NCI-H1092 treated with DMSO at 0.1 percent for 48 hours (cell line): ENCODE measurements around the gene PRKN.
"Not testable (repeated sequence)": the region's sequence is repeated elsewhere in the genome, so short reads cannot be mapped to it uniquely, and the experiment has no call there.

Experiments
- DNase-seq: peaks from one replicate; lab custom pipeline; 2025; lab: John Stamatoyannopoulos, UW

The PRKN gene

DNA sequence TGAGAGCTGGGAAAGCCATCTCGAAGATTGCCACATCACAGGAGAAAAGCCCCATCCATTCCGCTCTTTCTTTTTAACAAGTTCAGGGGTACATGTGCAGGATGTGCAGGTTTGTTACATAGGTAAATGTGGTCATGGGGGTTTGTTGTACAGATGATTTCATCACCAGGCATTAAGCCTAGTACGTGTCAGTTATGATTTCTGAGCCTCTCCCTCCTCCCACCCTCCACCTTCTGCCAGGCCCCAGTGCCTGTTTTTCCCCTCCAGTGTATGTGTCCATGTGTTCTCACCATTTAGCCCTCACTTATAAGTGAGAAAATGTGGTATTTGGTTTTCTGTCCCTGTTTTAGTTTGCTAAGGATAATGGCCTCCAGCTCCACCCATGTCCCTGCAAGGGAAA lies 887.2 kb downstream of the PRKN start:
- no peak for DNase-seq

DNA sequence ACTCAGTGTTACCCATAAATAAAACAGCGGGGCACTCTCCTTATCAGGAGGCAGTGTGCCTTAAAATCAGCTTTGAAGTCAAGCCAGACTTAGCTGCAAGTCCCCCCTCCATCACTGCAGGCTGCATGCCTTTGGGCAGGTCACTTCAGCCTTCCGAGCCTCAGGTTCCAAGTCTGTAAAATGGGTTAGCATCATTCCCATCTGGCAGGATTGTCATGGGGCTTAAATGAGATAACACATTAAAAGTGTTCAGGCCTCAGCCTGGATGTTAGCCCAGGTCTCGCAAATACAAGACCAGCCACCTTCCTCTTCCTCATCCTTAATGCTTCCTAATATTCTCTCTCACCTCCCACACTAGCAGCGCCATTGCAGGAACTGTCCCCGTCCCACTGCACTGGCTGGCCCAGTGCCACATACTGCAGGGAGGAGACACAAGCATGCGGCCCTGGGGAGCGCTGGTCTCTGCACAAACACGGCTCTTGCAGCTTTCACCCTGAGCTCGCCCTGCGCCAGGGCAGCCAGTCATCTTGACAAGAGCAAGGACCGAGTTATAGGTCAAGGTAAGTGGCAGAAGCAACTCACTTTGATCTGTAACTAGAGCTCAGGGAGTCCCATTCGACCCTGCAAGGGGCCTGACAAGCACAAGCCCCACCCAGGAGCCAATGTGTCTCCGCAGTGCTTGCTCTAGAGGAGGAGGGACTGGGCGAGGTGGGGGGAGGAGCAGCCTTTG lies 889.1 kb downstream of the PRKN start:
- no peak for DNase-seq

DNA sequence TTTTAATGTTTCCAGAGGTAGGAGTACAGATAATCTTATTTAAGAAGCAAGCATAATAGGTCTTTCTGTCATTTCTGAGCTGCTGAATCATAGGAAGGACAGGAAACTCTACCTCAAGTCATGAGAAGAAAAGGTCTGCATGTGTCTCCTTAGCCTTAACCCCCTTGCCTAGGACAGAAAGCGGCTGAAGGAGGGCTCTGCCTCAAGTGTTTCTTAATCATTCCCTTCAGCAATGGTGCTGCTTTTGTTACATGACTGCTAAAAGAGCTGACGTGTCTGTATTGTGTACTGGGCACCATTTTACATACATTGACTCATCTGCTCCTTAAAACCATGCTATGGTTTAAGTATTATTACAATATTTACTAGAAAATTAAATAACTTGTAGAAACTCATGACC lies 889.7 kb downstream of the PRKN start:
- no peak for DNase-seq

DNA sequence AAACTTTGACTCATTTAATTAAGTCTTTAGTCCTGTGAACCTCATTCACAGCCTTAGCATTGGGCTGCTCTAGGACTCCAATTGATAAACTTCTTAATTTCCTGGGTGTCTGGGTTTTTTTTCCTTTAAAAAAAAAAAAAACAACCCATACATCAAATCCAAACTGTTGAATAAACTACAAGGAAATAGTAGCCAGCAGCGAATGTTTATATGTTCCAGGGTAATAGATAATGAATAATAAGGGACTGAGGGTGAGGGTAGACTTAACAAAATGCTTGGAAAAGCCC lies 890.2 kb downstream of the PRKN start:
- DNase-seq = no peak

DNA sequence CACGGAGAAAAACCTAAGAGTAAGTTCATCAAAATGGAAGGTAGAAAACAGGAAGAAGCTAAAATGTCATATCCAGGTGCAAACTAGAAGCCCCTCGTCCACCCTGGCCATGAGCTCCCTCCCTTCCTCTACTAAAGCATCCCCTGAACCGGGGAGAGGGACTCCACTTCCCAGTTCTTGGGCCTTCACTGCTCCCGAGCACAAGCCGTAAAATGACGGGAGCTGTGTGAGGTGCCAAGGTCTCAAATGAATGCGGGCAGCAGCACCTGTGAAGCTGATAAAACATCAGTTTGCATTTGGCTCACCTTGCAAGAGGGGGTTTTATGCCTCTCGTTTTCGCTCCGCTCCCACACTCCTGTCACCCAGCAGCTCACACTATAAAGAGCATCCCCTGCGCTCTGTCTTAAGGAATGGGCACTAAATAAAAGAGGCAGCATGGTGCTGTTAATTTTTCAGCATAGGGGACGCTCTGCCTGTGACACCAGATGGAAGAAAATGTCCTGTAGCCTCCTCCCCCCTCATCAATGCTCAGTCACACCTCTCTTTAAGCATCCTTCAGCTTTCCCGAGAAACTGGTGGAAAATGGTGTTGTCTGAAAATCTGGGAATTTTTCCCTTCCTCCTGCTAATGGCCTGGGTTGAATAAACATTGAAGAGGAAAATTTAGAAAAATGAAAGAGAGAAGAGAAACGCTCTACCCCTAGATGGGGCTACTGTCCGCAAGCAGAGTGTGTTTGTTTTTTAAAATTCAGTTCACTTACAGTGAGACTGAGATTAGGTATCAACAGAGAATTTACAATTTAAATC lies 890.7 kb downstream of the PRKN start:
- DNase-seq = no peak

DNA sequence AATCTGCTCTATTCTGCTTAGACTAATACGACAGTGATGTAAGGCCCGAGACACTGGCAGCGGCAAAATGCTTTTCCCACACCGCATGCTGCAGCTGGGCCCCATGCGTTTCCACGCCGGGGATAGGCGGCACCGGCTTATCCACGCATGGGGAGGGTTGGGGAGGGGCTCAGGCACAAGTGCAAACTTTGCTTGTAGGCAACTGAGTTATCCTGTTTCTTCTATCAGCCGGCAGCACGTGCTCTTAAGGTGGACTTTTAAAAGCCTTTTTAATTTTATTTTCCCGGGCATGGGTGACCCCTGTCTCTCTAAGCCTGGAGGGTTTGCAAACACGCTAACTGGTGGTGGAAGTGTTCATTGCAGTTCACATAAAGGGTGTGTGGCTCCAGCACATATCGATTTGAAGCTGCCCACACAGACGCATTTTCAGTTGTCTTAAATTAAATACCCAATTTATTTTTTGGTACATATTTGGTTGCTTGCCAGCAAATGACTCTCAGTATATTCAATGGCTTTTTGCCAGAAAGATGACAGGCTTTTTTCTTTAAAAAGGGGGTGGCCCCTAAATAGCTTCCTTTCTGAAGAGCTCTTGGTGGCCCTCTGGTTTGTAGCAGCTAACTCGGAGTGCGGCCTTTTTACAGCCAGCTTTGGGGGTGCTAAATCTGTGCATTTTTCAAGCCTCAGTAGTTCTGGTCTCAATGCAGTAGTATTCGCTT lies 891.9 kb downstream of the PRKN start:
- DNase-seq = peak; percentile 52

DNA sequence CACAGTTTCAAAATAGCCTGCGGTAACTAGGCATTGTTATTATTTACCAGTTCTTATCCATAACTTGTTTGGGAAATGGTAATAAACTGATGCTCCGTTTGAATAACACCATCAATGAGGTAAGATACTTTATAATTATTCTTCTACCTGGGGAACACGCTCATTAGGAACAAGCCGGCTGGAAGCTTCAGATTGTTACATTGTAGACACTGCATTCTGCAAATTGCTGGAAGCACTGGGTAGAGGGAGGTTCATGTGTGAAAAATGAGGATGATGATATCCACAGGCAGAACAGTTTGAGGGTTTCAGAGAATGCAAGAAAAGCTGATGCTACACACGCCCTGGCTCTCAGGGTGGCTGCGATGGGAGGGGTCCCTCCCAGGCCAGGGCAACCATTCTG lies 893.1 kb downstream of the PRKN start:
- no peak for DNase-seq

DNA sequence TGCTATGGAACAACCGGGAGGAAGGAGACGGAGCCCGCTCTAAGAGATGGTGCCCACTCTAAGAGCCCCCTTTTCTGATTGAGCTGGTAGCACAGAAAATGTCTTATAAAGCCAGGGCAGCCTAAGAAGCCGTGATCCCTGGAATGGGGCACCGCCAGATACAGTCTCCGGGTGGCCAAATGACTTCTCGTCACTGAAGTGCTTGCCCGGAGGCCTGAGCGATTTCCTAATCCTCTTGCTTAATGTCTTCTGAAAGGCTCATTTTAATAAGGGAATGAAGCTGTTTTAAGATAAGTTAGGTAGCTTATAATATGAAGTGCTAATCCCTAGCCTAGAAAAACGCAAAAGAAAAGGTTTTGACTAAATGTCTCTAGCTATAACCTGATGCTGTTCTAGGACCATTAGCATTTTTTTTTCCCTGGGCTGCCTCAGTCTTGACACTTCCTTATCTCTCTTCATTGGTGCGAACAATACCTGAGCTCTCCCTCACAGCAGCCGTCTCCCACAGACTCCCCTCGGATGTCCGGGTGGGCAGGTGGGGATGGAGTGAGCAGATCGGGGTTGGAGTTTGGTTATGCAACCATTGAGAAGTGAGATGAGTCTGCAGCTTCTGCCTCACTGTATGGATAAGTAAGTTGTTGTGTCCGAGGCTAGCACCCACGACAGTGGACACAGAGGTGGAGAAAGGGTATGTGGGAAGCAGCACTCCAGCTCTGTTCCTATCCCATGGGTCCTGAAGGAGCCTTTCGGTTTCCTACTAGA lies 894.3 kb downstream of the PRKN start:
- DNase-seq = no peak

DNA sequence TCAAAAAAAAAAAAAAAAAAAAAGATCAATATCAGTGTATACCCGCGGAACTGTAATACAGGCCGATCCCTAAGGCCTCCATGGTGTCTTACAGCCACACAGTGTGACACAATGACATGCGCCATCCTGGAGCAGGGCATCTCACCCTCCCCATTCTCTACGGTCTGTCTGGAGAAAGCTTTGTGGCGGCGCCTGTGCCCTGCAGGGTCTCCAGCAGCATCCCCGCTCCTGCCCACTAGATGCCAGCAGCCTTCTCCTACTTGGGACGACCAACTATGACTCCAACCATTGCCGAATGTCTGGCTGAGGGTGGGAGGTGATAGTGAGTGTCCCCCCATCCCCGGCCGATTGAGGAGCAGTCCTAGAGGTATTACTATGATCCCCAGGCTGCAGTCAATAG lies 894.9 kb downstream of the PRKN start:
- DNase-seq = no peak

DNA sequence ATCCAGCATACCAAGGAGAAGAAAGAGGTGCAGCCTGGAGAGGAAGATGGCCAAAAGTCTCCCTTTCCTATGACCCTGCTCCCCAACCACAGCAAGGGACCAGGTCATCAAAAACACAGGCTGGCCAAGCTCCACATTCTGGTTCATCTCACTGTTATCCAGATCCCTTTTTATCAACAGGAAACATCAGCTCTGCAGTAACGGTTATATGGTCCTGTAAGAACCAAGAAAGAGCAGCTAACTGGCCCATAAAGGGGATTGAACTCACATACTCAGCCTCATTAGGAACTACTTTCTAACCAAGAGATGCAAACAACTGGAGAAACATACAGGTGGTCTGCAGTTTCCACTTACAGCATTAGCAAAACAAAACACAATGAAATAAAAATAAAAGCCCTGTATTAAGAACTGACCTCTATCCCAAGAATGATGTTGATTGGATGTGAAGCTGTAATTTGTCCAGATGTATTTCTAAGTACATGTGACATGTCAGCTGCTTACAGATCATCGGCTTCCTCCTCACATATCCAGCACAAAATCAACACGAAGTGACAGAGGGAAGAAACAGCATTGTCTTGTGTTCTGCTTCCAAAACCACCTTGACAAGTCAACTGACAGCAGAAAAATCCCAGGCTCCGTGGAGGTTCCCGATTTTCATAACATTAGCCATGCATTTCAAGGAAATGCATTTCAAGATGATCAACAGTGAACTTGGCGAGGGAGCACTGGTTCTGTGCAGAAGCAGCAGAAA lies 896.5 kb downstream of the PRKN start:
- no peak for DNase-seq

DNA sequence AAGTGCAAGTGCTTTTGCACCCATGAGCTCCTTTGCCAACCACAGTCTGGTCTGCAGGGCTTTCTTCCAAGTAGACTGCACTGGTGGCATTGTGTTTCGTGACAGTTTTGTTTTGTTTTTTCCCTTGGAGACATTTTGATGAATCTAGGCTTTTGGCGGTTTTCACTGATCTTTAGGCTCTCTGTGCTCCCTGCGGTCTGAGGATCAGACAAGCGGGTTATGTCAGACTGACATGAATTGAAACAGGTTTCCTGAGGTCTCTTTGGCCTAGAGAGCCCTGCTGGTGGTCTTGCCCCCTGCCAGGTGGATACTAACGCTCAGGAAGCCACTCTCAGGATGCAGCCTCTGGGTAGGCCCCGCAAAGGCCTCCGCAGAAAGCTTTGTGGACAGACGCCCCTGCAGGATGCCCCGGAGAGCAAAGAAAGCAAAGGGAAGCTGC lies 898.3 kb downstream of the PRKN start:
- DNase-seq = no peak

DNA sequence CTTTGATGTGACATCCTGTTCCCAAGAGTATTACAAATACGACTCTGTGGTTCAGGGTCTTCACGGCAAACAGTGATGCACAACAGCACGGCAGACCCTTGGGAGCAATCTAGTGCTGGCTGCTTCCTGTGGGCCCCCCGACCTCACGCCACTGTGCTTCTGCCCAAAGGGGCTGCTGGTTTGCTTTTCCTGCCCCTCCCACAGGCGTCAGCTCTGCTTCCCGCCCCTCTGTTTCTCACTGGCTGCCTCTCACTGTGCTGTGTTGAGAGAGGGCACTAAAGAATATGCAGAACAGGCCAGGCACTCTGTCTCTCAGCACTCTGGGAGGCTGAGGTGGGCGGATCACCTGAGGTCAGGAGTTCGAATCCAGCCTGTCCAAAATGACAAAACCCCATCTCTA lies 899.2 kb downstream of the PRKN start:
- no peak for DNase-seq

DNA sequence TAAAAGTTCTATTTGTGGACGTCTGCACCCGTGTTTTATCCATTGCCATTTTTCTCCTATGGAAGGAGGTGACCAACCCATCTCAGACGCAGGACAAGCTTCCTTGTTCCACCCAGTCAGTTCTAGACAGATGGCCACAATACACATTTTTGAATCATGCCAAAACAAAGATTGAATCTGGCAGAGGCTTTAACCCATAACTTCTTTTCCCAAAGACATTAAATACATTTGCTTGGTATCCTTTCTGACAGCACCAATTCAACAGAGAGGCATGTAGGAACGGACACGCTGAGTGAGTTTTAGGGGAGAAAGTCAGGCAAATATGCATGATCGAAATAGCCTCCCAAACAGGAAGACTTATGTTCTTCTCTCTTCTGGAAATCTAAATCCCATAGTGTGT lies 901.1 kb downstream of the PRKN start:
- no peak for DNase-seq

DNA sequence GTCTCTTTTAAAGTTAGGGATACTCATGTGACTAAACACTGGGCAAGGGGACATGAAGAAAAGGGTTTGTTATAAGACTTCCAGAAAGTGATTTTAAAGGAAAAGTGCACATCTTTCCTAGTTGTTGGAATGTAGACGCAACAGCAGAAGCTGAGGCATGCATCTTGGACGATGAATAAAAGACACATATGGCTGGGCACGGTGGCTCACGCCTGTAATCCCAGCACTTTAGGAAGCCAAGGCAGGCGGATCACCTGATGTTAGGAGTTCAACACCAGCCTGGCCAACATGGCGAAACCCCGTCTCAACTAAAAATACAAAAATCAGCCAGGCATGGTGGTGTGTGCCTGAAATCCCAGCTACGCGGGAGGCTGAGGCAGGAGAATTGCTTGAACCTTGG lies 905.4 kb downstream of the PRKN start:
- not testable (repeated sequence) for DNase-seq

DNA sequence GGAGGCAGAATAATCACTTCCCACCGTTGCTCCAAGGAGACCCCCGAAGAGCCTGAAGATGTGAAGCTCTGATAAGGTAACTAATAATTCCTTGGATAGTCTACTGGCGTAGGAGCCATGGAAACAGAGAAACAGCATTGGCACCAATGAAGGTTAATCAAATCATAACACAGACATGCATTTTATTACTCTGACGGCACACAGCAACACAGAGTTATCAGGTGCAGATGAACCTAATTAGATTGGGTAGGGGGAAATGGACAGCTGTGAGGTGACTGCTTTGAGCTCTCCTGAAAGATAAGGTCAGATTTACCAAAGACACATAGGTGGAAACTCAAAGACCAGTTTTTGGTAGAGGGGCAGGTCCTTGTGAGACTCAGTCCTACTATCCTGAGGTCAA lies 909.7 kb downstream of the PRKN start:
- no peak for DNase-seq

DNA sequence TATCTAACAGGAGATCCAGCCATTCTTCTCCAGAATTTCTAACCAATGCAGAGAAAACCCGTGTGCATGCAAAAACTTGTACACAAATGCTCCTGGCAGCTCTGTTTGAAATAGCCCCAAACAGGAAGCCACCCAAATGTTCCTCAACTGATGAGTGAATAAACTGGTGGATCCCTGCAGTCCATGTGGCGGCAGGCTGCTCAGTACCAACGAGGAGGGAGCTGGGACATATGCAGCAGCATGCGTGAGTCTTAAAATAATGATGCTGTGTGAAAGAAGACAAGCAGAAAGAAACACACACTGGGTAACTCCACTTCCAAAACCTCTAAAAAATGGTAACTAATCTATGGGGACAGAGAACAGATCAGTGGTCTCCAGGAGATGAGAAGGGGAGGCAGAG lies 911.6 kb downstream of the PRKN start:
- no peak for DNase-seq

DNA sequence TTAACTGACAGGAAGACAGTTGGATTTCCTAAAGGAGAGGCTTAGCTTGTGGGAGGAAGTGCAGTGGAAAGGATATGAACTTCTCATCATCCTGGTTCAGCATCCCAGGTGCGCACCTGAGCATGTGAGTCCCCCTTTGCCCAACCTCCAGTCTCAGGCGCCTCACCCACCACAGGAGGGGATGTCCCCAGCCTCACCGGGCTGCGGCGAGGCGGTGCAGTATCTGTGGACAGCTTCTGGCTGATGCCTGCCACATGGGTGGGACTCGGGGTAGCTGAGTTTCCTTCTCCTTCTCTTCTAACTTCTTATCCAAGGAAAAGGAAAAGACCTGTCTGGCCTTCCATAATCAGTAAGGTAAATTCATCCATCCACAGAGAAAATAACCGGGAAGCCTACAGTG lies 914.4 kb downstream of the PRKN start:
- DNase-seq = no peak

DNA sequence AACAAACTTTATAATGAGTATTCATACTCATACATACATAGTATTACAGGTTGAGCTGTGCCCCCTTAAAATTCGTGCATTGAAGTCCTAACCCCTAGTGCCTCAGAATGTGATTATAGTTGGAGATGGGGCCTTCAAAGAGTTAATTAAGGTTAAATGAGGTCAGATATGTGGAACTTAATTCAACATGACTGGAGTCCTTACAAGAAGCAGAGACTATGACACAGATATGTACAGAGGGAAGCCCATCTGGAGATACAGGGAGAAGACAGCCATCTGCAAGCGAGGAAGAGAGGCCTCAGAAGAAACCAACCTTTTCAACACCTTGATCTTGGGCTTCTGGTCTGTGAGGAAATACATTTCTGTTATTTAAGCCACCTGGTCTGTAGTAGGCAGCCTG lies 917.6 kb downstream of the PRKN start:
- no peak for DNase-seq

DNA sequence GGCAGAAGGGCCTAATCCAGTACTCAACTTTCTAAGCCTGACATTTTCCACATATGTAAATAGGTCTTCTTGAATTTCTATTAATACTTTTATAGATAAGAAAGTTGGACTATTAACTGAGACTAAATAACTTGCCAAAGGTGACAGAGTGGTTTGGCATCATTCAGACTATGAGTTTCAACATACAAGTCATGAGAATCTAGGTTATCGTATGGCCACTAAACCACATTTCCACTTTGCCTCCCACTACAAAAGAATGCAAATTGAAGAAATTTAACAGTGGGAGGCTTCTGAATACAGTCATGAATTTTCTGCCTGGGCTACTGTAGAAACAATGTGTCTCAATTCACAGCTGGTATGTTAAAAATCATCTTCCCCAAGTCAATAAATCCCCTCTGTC lies 922.7 kb downstream of the PRKN start:
- no peak for DNase-seq

DNA sequence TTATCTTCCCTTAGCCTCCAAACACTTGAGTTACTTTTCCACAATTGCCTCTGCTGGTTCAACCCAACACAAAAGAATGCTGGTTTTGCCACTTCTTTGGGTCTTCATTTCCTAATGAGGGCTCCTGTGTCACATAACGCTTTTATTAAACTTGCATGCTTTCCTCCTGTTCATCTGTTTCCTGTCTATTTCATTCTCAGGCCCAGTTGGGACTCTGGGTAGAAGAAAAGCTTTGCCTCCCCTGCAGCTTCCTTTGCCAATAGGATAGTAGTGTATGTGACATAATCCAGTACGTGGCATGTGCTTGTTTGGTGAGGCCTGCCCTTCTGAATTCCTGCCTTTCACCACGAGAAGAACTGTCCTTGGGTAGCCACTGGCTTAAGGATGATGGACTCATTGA lies 924.4 kb downstream of the PRKN start:
- DNase-seq = no peak

DNA sequence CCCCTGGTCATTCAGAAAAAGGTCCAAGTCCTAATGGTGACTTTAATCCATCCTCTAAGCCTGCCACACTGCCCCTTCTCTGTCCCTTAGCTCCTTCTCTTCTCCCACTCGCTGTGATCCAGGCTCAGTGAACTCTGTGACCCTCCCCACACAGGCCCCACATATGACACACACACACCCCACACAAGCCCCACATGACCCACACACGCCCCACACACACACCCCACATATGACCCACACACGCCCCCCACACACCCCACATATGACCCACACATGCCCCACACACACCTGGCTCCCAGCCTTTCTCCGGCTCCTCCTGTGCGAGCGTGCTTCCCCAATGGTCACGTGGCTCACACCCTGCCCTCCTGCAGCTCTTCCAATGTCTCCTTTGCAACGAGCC lies 925.3 kb downstream of the PRKN start:
- no peak for DNase-seq
